Heart left ventricle (tissue), 16 donors: ENCODE measurements around the gene PHC3. TPM values are rescaled to one million over a fixed set of nuclear protein-coding genes. Genes with fewer than 3 reads are reported as not detected.
"Not testable (repeated sequence)": the region's sequence is repeated elsewhere in the genome, so short reads cannot be mapped to it uniquely, and the experiment has no call there.

Source experiments
- ATAC-seq, 4 donors: fragments of 200-7000 bp; cut with Tn5 transposase; one replicate each; pipeline ENCODE4 v1.9.1; 2020 to 2022; ENCODE audit warnings: moderate library complexity in 4 of 4, mild to moderate bottlenecking in 3 of 4, moderate number of reproducible peaks in 1 of 4
- DNase-seq, 5 donors: peaks; one replicate each; pipeline ENCODE4 v3.0.0-alpha.2; 2020
- H3K27ac ChIP-seq, 12 donors: fragments of 200-600 bp; sonication (generic) in 4 of 12; one replicate each; pipeline versions ENCODE4 v1.5.0 to v1.8.0; 2016 to 2022; ENCODE audit warnings: mild to moderate bottlenecking in 2 of 12
- H3K27me3 ChIP-seq, 9 donors: fragments of 200-600 bp; sonication (generic) in 2 of 9; one replicate each; pipeline versions ENCODE4 v1.5.1 to v1.8.0; 2016 to 2022; ENCODE audit warnings: mild to moderate bottlenecking in 3 of 9
- H3K36me3 ChIP-seq, 9 donors: fragments of 200-600 bp; sonication (generic) in 2 of 9; one replicate each; pipeline versions ENCODE4 v1.5.0 to v1.8.0; 2018 to 2022; ENCODE audit warnings: mild to moderate bottlenecking in 2 of 9
- H3K4me1 ChIP-seq, 12 donors: fragments of 200-600 bp; sonication (generic) in 4 of 12; one replicate each; pipeline versions ENCODE4 v1.5.0 to v1.8.0; 2016 to 2022; ENCODE audit warnings: mild to moderate bottlenecking in 3 of 12
- H3K4me3 ChIP-seq, 12 donors: fragments of 200-600 bp; sonication (generic) in 4 of 12; one replicate each; pipeline versions ENCODE4 v1.5.0 to v1.8.0; 2017 to 2022; ENCODE audit warnings: mild to moderate bottlenecking in 9 of 12, moderate library complexity in 4 of 12
- H3K9me3 ChIP-seq, 12 donors: fragments of 200-600 bp; sonication (generic) in 4 of 12; one replicate each; pipeline versions ENCODE4 v1.5.0 to v1.8.0; 2016 to 2022; ENCODE audit warnings: mild to moderate bottlenecking in 1 of 12
- POLR2A ChIP-seq, 2 donors: fragments of 450-650 bp; IDR thresholded peaks; one replicate each; pipeline ENCODE4 v1.6.1; 2017; ENCODE audit warnings: antibody characterized with exemption in 2 of 2, mild to moderate bottlenecking in 2 of 2, moderate library complexity in 2 of 2
- WGBS, 4 donors: extraction: QIAGEN DNeasy Blood & Tissue Kit in 2 of 4; methylation state at CpG; one replicate each; pipeline versions ENCODE4 v1.1.5 to v1.1.7; 2013 to 2018; 5-methylcytosine and 5-hydroxymethylcytosine counted together
- intact Hi-C, 10 donors: fragments of 100-400 bp; cut with DNase I; formaldehyde crosslinking; loops; one replicate each; pipeline versions ENCODE4 v1.11.1 to v1.14.2; 2022
- polyA plus RNA-seq, 2 donors: library from polyadenylated mRNA; stranded (reverse); fragments of 200-250 nt; gene quantifications; one replicate each; pipeline ENCODE4 v1.2.3, GENCODE V29; 2013
- total RNA-seq, 9 donors: library from RNA; depleted of rRNA in 2 of 9; stranded (reverse); fragments of >200 nt in 2 of 9; fragmentation: NEBNext Ultra II Directional in 3 of 9; extraction: Animal tissue kit (Norgen Biotek cat#: 25700) in 3 of 9; gene quantifications; one replicate each; pipeline versions ENCODE4 v1.1.0 to v1.2.4, GENCODE V29; 2016 to 2023
- TF ChIP-seq, protein P1 (sequence below), 12 donors: fragments of 200-600 bp; sonication (generic) in 4 of 12; IDR thresholded peaks; one replicate each; pipeline versions ENCODE4 v1.5.0 to v1.8.0; 2018 to 2022; ENCODE audit warnings: antibody characterized with exemption in 12 of 12, mild to moderate bottlenecking in 5 of 12
- donor health status: ischemic (EF 13 %, LVEDD 7.1; RV severe dilation, severe dysfunction).
- donor health status: healthy with polysubstance abuse.
- donor health status: DM: no; HTN: yes; CAD: no.
- donor health status: DM: no; HTN: no; CAD: no.
- donor health status: ischemic (EF 25% LVEDD 6.9; RV normal size, moderate dysfunction).
- donor health status: ischemic (EF 25% LVEDD 5.7; RV mildly dilated, moderate dysfunction).
- donor health status: healthy.
- donor health status: DM: yes; HTN: yes; CAD: no.
- donor health status: ischemic (EF 35%, LVEDD 5.7; RV mildly dilated, moderate dysfunction).
- donor health status: nonischemic (EF 11% LVEDD 7.7; RV severe dilation, severe dysfunction).
- donor health status: DM: yes; HTN: yes; CAD: no.
- donor health status: PGD.
- donor health status: ischemic (EF 29% LVEDD 5.4; RV normal size, mild dysfunction).
- donor health status: nonischemic (EF 23%, LVEDD 6.1; RV moderate dilation, normal function).

Gene PHC3
- total and polyA plus RNA-seq, 11 donors: 5.7 to 83.8 (median 42.4) TPM

DNA sequence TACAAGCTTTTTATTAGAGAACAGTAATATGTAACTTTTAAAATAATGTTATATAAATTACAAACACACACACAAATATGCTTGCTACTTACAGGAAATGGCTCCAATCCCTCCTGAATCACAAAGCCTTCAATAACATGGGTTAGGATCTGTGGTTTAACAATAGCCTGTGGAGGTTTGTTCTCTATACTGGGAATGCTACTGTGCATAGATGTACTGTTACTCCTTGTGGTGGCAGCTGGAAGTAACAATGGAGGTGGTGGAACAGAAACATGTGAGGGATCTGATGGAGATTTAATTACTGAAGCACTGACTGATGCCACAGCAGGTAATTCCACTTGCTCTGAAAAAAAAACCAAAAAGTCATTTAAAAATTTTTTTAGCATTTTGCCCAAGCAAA lies 64.4 kb downstream of the PHC3 start:
- no peak for DNase-seq
- ATAC-seq: no peak
- peaks cover 0 to 100% (median 97%) of the 10 kb centered on the region in 9 donors for H3K36me3 ChIP-seq
- H3K9me3 ChIP-seq: no peaks in the 10 kb centered on the region
- intact Hi-C loops: loop anchor here in 1 of 10 donors (10.0 kb wide), 1 partner anchor 132 kb away; no protein-coding TSS in a partner anchor
- no peaks in the 10 kb centered on the region for H3K4me1 ChIP-seq
- no peak overlapping the region for H3K27ac ChIP-seq
- H3K4me3 ChIP-seq: no peak overlapping the region
- TF ChIP-seq POLR2A (IDR thresholded peaks at IDR 0.05): no peak
- TF ChIP-seq, protein P1, sequence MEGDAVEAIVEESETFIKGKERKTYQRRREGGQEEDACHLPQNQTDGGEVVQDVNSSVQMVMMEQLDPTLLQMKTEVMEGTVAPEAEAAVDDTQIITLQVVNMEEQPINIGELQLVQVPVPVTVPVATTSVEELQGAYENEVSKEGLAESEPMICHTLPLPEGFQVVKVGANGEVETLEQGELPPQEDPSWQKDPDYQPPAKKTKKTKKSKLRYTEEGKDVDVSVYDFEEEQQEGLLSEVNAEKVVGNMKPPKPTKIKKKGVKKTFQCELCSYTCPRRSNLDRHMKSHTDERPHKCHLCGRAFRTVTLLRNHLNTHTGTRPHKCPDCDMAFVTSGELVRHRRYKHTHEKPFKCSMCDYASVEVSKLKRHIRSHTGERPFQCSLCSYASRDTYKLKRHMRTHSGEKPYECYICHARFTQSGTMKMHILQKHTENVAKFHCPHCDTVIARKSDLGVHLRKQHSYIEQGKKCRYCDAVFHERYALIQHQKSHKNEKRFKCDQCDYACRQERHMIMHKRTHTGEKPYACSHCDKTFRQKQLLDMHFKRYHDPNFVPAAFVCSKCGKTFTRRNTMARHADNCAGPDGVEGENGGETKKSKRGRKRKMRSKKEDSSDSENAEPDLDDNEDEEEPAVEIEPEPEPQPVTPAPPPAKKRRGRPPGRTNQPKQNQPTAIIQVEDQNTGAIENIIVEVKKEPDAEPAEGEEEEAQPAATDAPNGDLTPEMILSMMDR (IDR thresholded peaks at IDR 0.05): no peak
- no peaks in the 10 kb centered on the region for H3K27me3 ChIP-seq

- WGBS, 4 donors: 92 to 99% (median 99%) methylated on average over 8 of the region's 8 CpGs
- intact Hi-C loops: loop anchor here in 1 of 10 donors (10.0 kb wide), 1 partner anchor 129 kb away; no protein-coding TSS in a partner anchor
- peaks cover 0 to 99% (median 90%) of the 10 kb centered on the region in 9 donors for H3K36me3 ChIP-seq
- not testable (repeated sequence) for H3K27me3 ChIP-seq, H3K4me3 ChIP-seq, DNase-seq, H3K9me3 ChIP-seq, H3K4me1 ChIP-seq, H3K27ac ChIP-seq, ATAC-seq
Measured at GRCh38 chr3:170114165-170114564, 67.4 kb downstream of the PHC3 start.

DNA sequence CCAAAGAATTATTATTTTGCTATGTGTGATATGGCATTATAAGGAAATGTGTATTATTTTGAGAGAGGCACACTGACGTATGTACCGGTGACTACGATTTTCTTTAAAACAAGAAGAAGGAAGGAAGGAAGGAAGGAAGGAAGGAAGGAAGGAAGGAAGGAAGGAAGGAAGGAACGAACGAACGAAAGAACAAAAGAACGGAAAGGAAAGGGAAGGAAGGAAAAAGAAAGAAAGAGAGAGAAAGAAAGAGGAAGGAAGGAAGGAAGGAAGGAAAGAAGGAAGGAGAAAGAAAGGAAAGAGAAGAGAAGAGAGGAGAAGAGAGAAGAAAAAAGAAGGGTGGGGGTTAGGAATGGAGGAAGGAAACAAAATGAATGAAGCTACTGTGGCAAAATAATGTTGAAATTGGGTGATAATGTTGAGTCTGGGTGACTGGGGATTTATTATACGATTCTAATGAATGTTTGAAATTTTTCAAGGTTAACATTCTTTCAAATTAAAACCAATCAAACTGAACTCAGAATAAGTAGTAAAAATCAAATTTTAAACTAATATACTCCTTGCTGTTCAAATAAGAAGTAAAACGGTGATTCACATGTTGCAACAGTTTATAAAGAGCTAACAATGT lies 70.3 kb downstream of the PHC3 start:
- WGBS, 4 donors: 74 to 83% (median 79%) methylated on average over 9 of the region's 9 CpGs
- peaks cover 0 to 96% (median 77%) of the 10 kb centered on the region in 9 donors for H3K36me3 ChIP-seq
- intact Hi-C loops: loop anchor here in 1 of 10 donors (10.0 kb wide), 1 partner anchor 126 kb away; no protein-coding TSS in a partner anchor

DNA sequence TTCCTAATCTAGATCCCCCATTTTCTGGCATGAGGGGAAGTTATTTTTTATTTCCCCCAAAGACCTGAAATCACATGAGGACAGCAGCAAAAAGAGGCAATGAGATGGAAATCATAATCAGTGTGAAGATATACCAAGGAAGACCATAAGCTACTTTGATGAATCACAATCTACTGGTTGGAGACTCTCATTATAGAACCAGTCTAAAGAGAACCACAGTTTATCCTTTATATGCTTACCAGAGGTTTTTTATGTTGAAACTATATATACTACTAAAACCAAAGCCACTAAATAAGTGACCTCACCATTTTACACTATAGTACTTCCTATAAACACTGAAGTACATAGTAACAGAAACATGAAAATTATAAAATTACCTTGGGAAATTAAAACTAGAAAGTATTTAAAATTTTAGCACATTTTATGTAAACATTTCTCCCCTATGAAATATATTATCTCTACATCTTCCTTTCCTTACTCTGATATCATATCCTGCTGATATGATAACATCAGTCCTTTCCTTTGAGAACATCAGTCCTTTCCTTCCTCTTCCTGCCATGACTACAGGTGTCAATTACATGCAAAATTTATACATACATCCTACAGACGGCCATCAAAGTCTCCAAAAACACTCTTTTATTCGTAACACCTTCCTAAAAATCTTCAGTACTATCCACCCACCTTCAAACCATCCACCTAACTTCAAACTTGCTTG lies 71.8 kb downstream of the PHC3 start:
- Histone ChIP-seq H3K27me3 (no peaks in the 10 kb centered on the region), H3K27ac (no peak overlapping the region), H3K36me3 (peaks cover 0 to 96% (median 77%) of the 10 kb centered on the region in 9 donors), H3K4me1 (peaks cover 0 to 14% (median 0%) of the 10 kb centered on the region in 12 donors), H3K4me3 (no peak overlapping the region), H3K9me3 (no peaks in the 10 kb centered on the region)
- no peak for DNase-seq
- intact Hi-C loops: loop anchor here in 2 of 10 donors (5.0 to 10.0 kb wide), 2 partner anchors 125 to 127 kb away; no protein-coding TSS in a partner anchor
- ATAC-seq: no peak
- WGBS, 4 donors: 78 to 87% (median 81%) methylated on average over 2 of the region's 2 CpGs
- no peak for TF ChIP-seq POLR2A (IDR thresholded peaks at IDR 0.05)
- TF ChIP-seq, protein P1 (IDR thresholded peaks at IDR 0.05): no peak

More for the DNA sequence above, 70.3 kb downstream of the PHC3 start:
- no peak for ATAC-seq
- Histone ChIP-seq H3K4me3 (no peak overlapping the region), H3K9me3 (no peaks in the 10 kb centered on the region), H3K27ac (no peak overlapping the region), H3K27me3 (no peaks in the 10 kb centered on the region), H3K4me1 (peaks cover 0 to 14% (median 0%) of the 10 kb centered on the region in 12 donors)
- no peak for DNase-seq
- TF ChIP-seq POLR2A (IDR thresholded peaks at IDR 0.05): no peak
- TF ChIP-seq, protein P1 (IDR thresholded peaks at IDR 0.05): no peak
